Renal pelvis (tissue), 4 donors: ENCODE data around the gene IP6K1. TPM values are rescaled to one million over a fixed set of nuclear protein-coding genes. Genes with fewer than 3 reads are reported as not detected.
"Not testable (repeated sequence)": the region's sequence is repeated elsewhere in the genome, so short reads cannot be mapped to it uniquely, and the experiment has no call there.

Source experiments
- DNase-seq: peaks from one replicate; pipeline ENCODE4 v3.0.0-alpha.2; 2013
- polyA plus RNA-seq, 3 donors: library from polyadenylated mRNA; unstranded; fragments of 120-200 nt; gene quantifications; one replicate each; pipeline ENCODE4 v1.2.1, GENCODE V29; 2013; ENCODE audit not compliant: insufficient read length in 3 of 3

Gene IP6K1
- polyA plus RNA-seq, 3 donors, result 48.7 to 52.9 (median 51.4) TPM

GRCh38 chr3:49694409-49695070 lies 91.8 kb downstream of the IP6K1 start:
- DNase-seq, result not testable (repeated sequence)

GRCh38 chr3:49691481-49691880 lies 94.9 kb downstream of the IP6K1 start:
- DNase-seq, result not testable (repeated sequence)

DNA sequence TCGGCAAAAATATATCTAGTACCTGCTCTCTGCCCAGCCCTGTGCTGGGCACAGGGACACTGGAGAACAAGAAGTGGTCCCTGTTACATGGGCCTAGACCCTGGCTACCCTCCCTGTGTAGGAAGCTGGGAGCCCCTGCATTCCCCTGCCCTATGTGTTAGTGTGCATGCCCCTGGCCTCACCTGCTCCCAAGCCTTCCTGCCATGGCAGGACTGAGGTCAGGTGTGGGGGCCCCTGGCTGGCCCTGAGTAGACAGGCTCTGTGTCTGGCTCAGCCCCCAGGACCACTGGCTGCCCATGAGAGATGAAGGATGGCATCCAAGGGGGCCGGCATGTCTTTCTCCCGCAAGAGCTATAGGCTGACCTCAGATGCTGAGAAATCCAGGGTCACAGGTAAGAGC lies 95.5 kb downstream of the IP6K1 start:
- DNase-seq, result not testable (repeated sequence)

- DNase-seq, result not testable (repeated sequence)
Measured at GRCh38 chr3:49689908-49690624, 96.3 kb downstream of the IP6K1 start.

- DNase-seq, result peak; percentile 94
Measured at GRCh38 chr3:49689046-49689907, 97.1 kb downstream of the IP6K1 start, which contains the start of the genes MST1 and RNF123. MST1 (minus strand) TSS chr3:49689474; CDS start chr3:49688691, 783 bp downstream. RNF123 (plus strand) TSS chr3:49689557; CDS start chr3:49691166, 1,609 bp downstream.

DNA sequence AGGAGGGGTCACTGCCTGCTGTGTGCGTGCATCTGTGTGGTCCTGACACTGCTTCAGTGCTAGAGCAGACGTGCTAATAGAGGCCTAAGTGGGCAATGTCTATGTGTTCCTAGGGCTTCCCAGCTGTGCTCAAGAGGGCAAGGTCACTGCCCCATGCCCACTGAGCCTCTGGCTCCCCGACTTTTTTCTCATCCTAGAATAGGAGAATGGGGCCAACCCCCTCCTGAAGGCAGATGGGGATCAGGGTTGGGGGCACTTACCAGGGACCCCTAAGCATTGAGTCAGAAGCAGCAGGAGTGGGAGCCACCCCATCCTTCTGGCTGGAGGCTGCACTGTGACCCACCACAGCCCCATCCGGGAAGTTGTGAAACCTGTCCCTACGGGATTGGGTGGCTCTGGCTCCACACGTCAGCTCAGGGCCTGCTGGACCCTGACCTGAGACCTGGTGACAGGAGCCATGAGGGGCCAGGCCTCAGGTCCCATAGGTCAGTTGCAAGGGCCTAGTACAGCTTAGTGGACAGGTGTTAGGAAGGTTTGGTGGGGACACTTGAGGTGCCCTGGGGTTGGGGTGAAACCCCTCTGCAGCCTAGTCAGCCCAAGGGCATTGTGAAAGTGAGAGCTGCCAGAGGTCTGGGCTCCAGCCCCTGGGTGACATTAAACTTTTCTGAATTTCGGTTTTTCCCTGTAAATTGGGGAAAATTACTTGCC lies 97.8 kb downstream of the IP6K1 start:
- not testable (repeated sequence) for DNase-seq

DNA sequence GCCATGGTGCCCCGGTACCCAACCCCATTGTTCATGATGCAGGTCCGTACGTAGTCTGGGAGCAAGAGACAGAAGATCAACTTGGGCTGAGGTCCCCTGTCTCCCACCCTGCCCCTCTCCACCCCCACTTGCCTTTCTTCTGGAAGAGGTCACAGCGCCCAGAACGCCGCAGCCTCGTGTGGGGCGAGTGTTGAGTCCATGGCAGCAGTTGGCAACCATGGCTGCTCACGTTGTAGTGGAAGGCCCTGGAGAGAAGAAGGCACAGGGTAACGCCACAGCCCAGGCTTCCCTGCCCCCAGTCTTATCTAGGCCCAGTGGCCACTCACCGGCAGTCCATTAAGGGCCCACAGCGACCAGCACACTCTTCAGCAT lies 98.9 kb downstream of the IP6K1 start:
- DNase-seq, result not testable (repeated sequence)

GRCh38 chr3:49686769-49687423 lies 99.4 kb downstream of the IP6K1 start:
- DNase-seq, result peak; percentile 78

DNA sequence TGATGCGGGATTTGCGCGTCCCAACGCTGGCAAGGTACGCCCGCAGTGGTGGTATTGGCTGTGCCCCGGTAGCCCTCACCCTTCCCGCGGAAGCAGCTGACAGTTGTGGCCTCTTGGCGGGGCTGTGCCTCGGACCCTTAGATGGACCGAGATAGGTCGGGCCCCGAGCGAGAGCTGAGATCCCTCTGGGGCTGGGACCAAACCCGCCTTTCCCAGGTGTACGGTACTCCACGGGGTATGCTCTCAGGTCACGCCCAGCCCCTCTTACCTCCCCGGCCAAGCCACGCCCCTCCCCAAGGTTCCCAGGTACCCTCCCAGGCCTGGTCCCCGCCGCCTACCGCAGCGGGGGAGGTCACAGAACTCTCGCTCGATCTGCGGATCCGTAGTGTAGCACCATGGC lies 100.0 kb downstream of the IP6K1 start:
- not testable (repeated sequence) for DNase-seq

DNA sequence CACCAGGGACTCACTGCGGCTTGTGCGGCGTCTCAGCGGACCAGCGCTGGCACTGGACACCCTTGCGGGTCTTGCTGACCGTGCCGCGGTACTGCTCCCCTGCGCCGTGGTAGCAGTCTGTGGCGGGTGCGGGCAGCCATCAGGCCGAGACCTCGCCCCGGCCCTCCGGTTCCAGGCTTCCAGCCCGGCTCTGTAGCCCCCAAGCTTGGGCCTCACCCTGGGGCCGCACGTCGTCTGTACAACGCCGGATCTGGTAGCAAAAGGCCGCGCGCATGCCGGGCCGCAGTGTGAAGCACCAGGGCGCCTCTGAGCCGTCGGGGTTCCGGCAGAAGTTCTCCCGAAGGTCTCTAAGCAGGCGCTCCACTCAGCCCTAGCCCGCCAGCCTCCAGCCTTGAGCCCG lies 100.5 kb downstream of the IP6K1 start:
- DNase-seq, result not testable (repeated sequence)

DNA sequence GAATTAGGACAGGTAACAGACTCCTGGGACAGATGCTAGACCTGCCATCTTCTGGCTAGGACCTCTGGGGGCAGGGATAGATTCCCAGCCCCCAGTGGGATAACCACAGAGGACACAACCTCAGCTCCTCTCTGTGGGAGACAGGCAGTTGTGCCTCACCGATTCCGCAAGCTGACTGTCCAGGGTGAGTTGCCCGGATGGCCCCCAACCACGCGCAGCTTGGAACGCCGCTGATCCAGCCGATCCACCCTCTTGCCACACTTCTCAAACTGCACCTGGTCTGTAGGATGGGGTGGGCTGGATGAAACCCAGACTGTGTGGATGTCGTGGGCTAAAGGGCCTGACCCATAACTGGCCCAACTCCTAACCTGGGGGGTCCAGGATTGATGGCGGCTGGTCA lies 101.2 kb downstream of the IP6K1 start:
- not testable (repeated sequence) for DNase-seq

GRCh38 chr3:49684453-49684852 lies 101.9 kb downstream of the IP6K1 start:
- DNase-seq, result not testable (repeated sequence)

- DNase-seq, result no peak
Measured at GRCh38 chr3:49683162-49683561, 103.2 kb downstream of the IP6K1 start.

DNA sequence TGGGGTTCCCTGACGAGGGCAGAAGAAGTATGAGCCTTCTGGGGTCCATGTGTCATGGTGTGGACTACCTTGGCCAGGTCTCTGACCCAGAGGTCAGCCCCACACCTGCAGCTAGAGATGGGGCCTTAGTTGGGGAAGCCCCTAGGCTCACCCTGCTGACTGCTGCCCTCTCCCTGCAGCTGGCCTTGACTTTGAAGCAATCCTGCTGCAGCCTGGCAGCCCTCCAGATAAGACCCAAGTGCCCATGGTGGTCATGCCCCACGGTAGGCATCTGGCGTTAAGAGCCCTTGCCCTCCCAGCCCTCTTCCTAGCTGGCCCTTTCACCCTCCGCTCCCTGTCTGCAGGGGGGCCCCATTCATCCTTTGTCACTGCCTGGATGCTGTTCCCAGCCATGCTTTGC lies 104.8 kb downstream of the IP6K1 start:
- no peak for DNase-seq

DNA sequence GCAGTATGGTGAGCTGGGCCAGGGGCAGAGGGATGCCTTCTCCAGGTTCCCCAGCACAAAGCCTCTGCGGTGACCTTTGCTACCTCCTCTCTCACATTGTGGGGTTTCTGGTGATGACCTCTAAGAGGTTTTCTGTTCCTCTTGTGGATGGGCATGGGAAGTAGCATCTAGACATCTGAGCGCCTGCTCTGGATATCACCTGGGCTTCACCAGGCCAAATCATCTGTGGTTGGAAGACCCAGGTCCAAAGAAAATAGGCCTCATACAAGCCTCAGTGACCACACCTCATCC lies 105.2 kb downstream of the IP6K1 start:
- DNase-seq, result no peak

GRCh38 chr3:49680493-49681231 lies 105.7 kb downstream of the IP6K1 start:
- no peak for DNase-seq

- no peak for DNase-seq
Measured at GRCh38 chr3:49675912-49676311, 110.4 kb downstream of the IP6K1 start.

DNA sequence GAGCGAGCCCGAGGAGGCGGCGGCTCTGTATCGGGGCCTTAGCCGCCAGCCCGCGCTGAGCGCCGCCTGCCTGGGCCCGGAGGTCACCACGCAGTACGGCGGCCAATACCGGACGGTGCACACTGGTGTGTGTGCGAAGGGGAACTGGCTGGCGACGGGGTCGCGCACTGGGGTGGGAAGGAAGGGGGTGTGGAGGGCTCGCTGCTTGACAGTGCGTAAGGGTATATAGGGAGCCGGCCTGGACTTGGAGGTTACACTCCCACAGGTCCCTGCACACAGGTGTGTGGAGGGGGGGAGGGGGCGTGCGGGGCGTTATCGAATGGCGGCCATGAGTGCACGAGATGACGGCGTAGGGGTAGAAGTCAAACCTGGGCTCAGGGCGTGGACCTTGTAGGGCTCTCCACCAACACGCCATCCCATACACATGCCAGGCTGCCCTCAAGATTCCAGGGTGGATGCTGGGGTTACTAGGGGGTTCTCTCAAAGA lies 111.8 kb downstream of the IP6K1 start:
- no peak for DNase-seq
